HepG2 (cell line): ENCODE data around the gene ULK4. TPM values are rescaled to one million over a fixed set of nuclear protein-coding genes. Genes with fewer than 3 reads are reported as not detected.

ENCODE experiments used
- ATAC-seq: fragments of 200-7000 bp; cut with Tn5 transposase; 3 replicates; pipeline ENCODE4 v1.9.1; 2020; ENCODE audit warnings: mild to moderate bottlenecking, moderate library complexity
- BruUV-seq: library from RNA; stranded (reverse); fragments of 400-500 nt; replicated peaks from 2 replicates; lab custom pipeline; 2021; lab: Mats Ljungman, UMichigan
- CTCF ChIA-PET: fragments of 300-600 bp; formaldehyde crosslinking; extraction: SDS; loops from one replicate; lab custom pipeline; 2021; ENCODE audit warnings: low total read pairs, inconsistent platforms, low intra/inter-chr PET ratio; lab: Yijun Ruan, JAX
- POLR2A ChIA-PET: fragments of 350-600 bp; sonication (Branson Sonifier 250); formaldehyde crosslinking; loops from one replicate; lab custom pipeline; 2020; ENCODE audit warnings: antibody characterized with exemption, inconsistent platforms; lab: Yijun Ruan, JAX
- DNase-seq: peaks from one replicate; pipeline ENCODE4 v3.0.0-alpha.2; 2015; ENCODE audit warnings: low spot score
- FAIRE-seq: peaks from 3 replicates; lab custom pipeline; 2011; peaks lifted over from hg19 to GRCh38; lab: Jason Lieb, UNC
- H2AFZ ChIP-seq: one replicate; pipeline ENCODE4 v1.6.1; 2011; ENCODE audit warnings: low read length, inconsistent platforms
- H3K27ac ChIP-seq: fragments of 300-600 bp; 3 replicates; pipeline ENCODE4 v1.8.0; 2011; ENCODE audit warnings: mixed run types, mild to moderate bottlenecking, mixed read lengths, low read length, inconsistent platforms; ENCODE audit not compliant: insufficient read depth; ENCODE audit errors: extremely low read length
- H3K27me3 ChIP-seq, 2 experiments: fragments of 200-600 bp in 1 of 2; 2 replicates in 1 of 2; 3 replicates in 1 of 2; pipeline versions ENCODE4 v1.6.0 to v1.8.0; 2011; ENCODE audit warnings: low read length in 2 of 2, mild to moderate bottlenecking in 2 of 2, moderate library complexity in 2 of 2, inconsistent platforms in 1 of 2; ENCODE audit not compliant: insufficient read depth in 2 of 2, control insufficient read depth in 1 of 2
- H3K36me3 ChIP-seq, 2 experiments: fragments of 200-600 bp in 1 of 2; replicated peaks in 1 of 2; 2 replicates in 1 of 2; 3 replicates in 1 of 2; pipeline versions ENCODE4 v1.5.1 to v1.8.0; 2011; ENCODE audit warnings: low read length in 2 of 2, inconsistent platforms in 1 of 2; ENCODE audit not compliant: insufficient read depth in 2 of 2, control insufficient read depth in 1 of 2
- H3K4me1 ChIP-seq: 2 replicates; pipeline ENCODE4 v1.5.1; 2012; ENCODE audit warnings: low read length, inconsistent platforms; ENCODE audit not compliant: insufficient read depth
- H3K4me2 ChIP-seq: 2 replicates; pipeline ENCODE4 v1.6.0; 2011; ENCODE audit warnings: low read depth, low read length, inconsistent platforms
- H3K4me3 ChIP-seq, 3 experiments: fragments of 200-600 bp in 1 of 3; sonication (generic), shearing (Covaris generic) in 1 of 3; replicated peaks in 1 of 3; 2 replicates each; pipeline ENCODE4 v1.5.1; 2011 to 2016; ENCODE audit warnings: low read length in 3 of 3, inconsistent platforms in 2 of 3, low read depth in 2 of 3, mild to moderate bottlenecking in 2 of 3, control low read depth in 1 of 3, mixed read lengths in 1 of 3; ENCODE audit not compliant: insufficient read depth in 1 of 3
- H3K79me2 ChIP-seq: one replicate; pipeline ENCODE4 v1.6.1; 2011; ENCODE audit warnings: low read length, inconsistent platforms; ENCODE audit not compliant: insufficient read depth
- H3K9ac ChIP-seq: 2 replicates; pipeline ENCODE4 v1.6.0; 2011; ENCODE audit warnings: mild to moderate bottlenecking, low read depth, low read length, inconsistent platforms; ENCODE audit not compliant: insufficient read depth
- H3K9me3 ChIP-seq: 2 replicates; pipeline ENCODE4 v1.5.1; 2012; ENCODE audit warnings: mild to moderate bottlenecking, low read length
- H4K20me1 ChIP-seq: 2 replicates; pipeline ENCODE4 v1.6.0; 2011; ENCODE audit warnings: inconsistent platforms, mild to moderate bottlenecking, low read length, moderate library complexity; ENCODE audit not compliant: insufficient read depth
- KLF9 ChIP-seq: IDR thresholded peaks from 2 replicates; pipeline ENCODE4 v1.6.1; 2016; ENCODE audit warnings: low read depth
- LCORL ChIP-seq, 2 experiments: fragments of 450-650 bp in 1 of 2; sonication (generic) in 1 of 2; formaldehyde crosslinking in 1 of 2; IDR thresholded peaks; 2 replicates each; pipeline versions ENCODE4 v1.5.0 to v1.6.1; 2017 to 2020; ENCODE audit warnings: antibody characterized with exemption in 1 of 2, missing genetic modification reagents in 1 of 2
- RARA ChIP-seq: IDR thresholded peaks from 2 replicates; pipeline ENCODE4 v1.6.1; 2016; ENCODE audit warnings: missing genetic modification reagents, missing compliant biosample characterization
- ZBTB1 ChIP-seq: sonication (generic); formaldehyde crosslinking; IDR thresholded peaks from 2 replicates; pipeline ENCODE4 v1.4.0; 2020; ENCODE audit warnings: missing genetic modification reagents, borderline replicate concordance
- ZNF124 ChIP-seq: sonication (generic); formaldehyde crosslinking; IDR thresholded peaks from 2 replicates; pipeline ENCODE4 v1.4.0; 2020; ENCODE audit warnings: missing genetic modification reagents
- ZNF501 ChIP-seq: sonication (generic); formaldehyde crosslinking; IDR thresholded peaks from 2 replicates; pipeline ENCODE4 v1.5.1; 2020; ENCODE audit warnings: mild to moderate bottlenecking, moderate library complexity, missing genetic modification reagents
- WGBS: methylation state at CpG from one replicate; pipeline ENCODE4 v1.1.6; 2017; ENCODE audit warnings: low lambda C conversion rate; 5-methylcytosine and 5-hydroxymethylcytosine counted together
- in situ Hi-C: cut with HindIII; loops from 2 replicates; pipeline ENCODE4 v1.10.0; 2017; ENCODE audit warnings: low pct_unique_long_range_greater_than_20kb; ENCODE audit not compliant: extremely low pct_ligation_motif_present
- intact Hi-C: fragments of 100-400 bp; cut with micrococcal nuclease; formaldehyde crosslinking; loops from one replicate; pipeline ENCODE4 v1.10.0; 2022; ENCODE audit not compliant: unreplicated experiment
- polyA plus RNA-seq, 8 experiments: library from polyadenylated mRNA; depleted of rRNA in 3 of 8; stranded (reverse) in 7 of 8; unstranded in 1 of 8; fragments of >200 nt; fragmentation: Illumina TruSeq in 4 of 8; extraction: Trizol in 4 of 8; gene quantifications; 2 replicates each; pipeline versions ENCODE4 v1.2.1 to v1.2.3, GENCODE V29; 2011 to 2016; ENCODE audit warnings: low read depth in 4 of 8, missing spikeins in 1 of 8, mixed read lengths in 1 of 8; ENCODE audit not compliant: insufficient read depth in 1 of 8
- total RNA-seq, 5 experiments: library from RNA; depleted of rRNA; stranded (reverse); fragments of >200 nt; fragmentation: Illumina TruSeq; extraction: Trizol; gene quantifications; 2 replicates each; pipeline ENCODE4 v1.2.3, GENCODE V29; 2016; ENCODE audit warnings: low read depth in 1 of 5
- TF ChIP-seq, protein P1 (sequence below): sonication (generic); formaldehyde crosslinking; IDR thresholded peaks from 2 replicates; pipeline ENCODE4 v1.9.0; 2021; ENCODE audit warnings: missing genetic modification reagents, mild to moderate bottlenecking, borderline replicate concordance

The ULK4 gene
- total and polyA plus RNA-seq, 2 of the 13 experiments (the other 11 are each of a cell fraction or from before 2014, with no cell fraction given): 6.7 to 11.8 TPM

DNA sequence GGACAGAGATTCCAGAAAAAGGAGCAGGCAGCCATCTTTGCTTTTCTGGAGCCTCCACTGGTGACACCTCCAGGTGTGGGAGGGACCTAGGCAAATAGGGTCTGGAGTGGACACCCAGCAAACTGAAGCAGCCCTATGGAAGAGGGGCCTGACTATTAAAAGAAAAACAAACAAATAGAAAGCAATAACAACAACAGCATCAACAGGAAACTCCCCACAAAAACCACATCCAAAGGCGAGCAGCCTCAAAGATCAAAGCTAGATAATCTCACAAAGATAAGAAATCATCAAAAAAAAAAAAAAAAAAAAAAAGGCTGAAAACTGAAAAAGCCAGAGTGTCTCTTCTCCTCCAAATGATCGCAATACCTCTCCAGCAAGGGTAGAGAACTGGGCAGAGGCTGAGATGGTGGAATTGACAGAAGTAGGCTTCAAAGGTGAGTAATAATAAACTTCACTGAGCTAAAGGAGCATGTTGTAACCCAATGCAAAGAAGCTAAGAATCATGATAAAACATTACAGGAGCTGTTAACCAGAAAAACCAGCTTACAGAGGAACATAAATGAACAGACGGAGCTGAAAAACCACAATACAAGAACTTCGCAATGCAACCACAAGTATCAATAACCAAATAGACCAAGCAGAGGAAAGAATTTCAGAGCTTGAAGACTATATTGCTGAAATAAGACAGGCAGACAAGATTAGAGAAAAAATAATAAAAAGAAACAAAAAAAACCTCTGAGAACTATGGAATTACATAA is 537.2 kb downstream of the ULK4 start:
- DNase-seq: no peak
- Histone ChIP-seq H3K4me3 (no peak overlapping the region), H3K27ac (no peak overlapping the region), H3K9ac (no peak overlapping the region), H4K20me1 (no peaks in the 10 kb centered on the region)
- in situ Hi-C loops (no loop called here), intact Hi-C loops (no loop called here)
- WGBS: 82% methylated on average over 4 of the region's 4 CpGs
- TF ChIP-seq ZNF501 (CRISPR knock-in tag) (no peak), KLF9 (no peak), RARA (CRISPR knock-in tag) (no peak), ZNF124 (CRISPR knock-in tag) (no peak), LCORL (IDR thresholded peaks at IDR 0.05) (no peak), LCORL (CRISPR knock-in tag; IDR thresholded peaks at IDR 0.05) (no peak), ZBTB1 (CRISPR knock-in tag) (no peak)
- TF ChIP-seq, protein P1, sequence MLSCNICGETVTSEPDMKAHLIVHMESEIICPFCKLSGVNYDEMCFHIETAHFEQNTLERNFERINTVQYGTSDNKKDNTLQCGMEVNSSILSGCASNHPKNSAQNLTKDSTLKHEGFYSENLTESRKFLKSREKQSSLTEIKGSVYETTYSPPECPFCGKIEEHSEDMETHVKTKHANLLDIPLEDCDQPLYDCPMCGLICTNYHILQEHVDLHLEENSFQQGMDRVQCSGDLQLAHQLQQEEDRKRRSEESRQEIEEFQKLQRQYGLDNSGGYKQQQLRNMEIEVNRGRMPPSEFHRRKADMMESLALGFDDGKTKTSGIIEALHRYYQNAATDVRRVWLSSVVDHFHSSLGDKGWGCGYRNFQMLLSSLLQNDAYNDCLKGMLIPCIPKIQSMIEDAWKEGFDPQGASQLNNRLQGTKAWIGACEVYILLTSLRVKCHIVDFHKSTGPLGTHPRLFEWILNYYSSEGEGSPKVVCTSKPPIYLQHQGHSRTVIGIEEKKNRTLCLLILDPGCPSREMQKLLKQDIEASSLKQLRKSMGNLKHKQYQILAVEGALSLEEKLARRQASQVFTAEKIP (CRISPR knock-in tag): no peak
- TF ChIP-seq, all 625 proteins: peak for 0
- Histone ChIP-seq H3K4me2 (no peak overlapping the region), H3K4me1 (peaks cover 15% of the 10 kb centered on the region), H3K9me3 (no peaks in the 10 kb centered on the region), H3K27me3 (no peaks in the 10 kb centered on the region), H3K79me2 (no peaks in the 10 kb centered on the region), H3K36me3 (no peaks in the 10 kb centered on the region), H2AFZ (no peak overlapping the region)
- FAIRE-seq (no peak), ATAC-seq (no peak)
- CTCF ChIA-PET: no interaction called here
- no TSS peak for BruUV-seq
- POLR2A ChIA-PET: no interaction called here
